Hepatocyte (in vitro differentiated cells): ENCODE measurements around the gene LTB4R2. TPM values are rescaled to one million over a fixed set of nuclear protein-coding genes. Genes with fewer than 3 reads are reported as not detected.

Experiments used
- DNase-seq: peaks from one replicate; pipeline ENCODE4 v3.0.0-alpha.2; 2016; ENCODE audit warnings: low spot score
- H2AFZ ChIP-seq: fragments of 200-600 bp; sonication (generic); 2 replicates; pipeline ENCODE4 v1.6.0; 2016; ENCODE audit warnings: antibody characterized with exemption, mild to moderate bottlenecking
- H3K27ac ChIP-seq: fragments of 200-600 bp; sonication (generic); 2 replicates; pipeline ENCODE4 v1.5.1; 2016; ENCODE audit warnings: mild to moderate bottlenecking
- H3K27me3 ChIP-seq: fragments of 200-600 bp; sonication (generic); 2 replicates; pipeline ENCODE4 v1.6.1; 2016
- H3K36me3 ChIP-seq: fragments of 200-600 bp; sonication (generic); replicated peaks from 2 replicates; pipeline ENCODE4 v1.5.1; 2016; ENCODE audit warnings: low read depth; ENCODE audit not compliant: insufficient read depth
- H3K4me1 ChIP-seq: fragments of 200-600 bp; sonication (generic); 2 replicates; pipeline ENCODE4 v1.5.1; 2016; ENCODE audit warnings: mild to moderate bottlenecking, moderate library complexity; ENCODE audit not compliant: insufficient read depth
- H3K4me2 ChIP-seq: fragments of 200-600 bp; sonication (generic); 2 replicates; pipeline ENCODE4 v1.6.0; 2016
- H3K4me3 ChIP-seq: fragments of 200-600 bp; sonication (generic); 2 replicates; pipeline ENCODE4 v1.5.1; 2016; ENCODE audit warnings: mild to moderate bottlenecking
- H3K79me2 ChIP-seq: fragments of 200-600 bp; sonication (generic); 2 replicates; pipeline ENCODE4 v1.6.0; 2017; ENCODE audit warnings: mild to moderate bottlenecking
- H3K9me2 ChIP-seq: fragments of 200-600 bp; sonication (generic); replicated peaks from 2 replicates; pipeline ENCODE4 v1.6.0; 2017; ENCODE audit warnings: mild to moderate bottlenecking; ENCODE audit not compliant: insufficient read depth
- H3K9me3 ChIP-seq: fragments of 200-600 bp; sonication (generic); 2 replicates; pipeline ENCODE4 v1.5.1; 2016; ENCODE audit warnings: low read depth, mild to moderate bottlenecking
- H4K20me1 ChIP-seq: fragments of 200-600 bp; sonication (generic); 2 replicates; pipeline ENCODE4 v1.6.0; 2016; ENCODE audit warnings: mild to moderate bottlenecking; ENCODE audit not compliant: insufficient read depth, poor library complexity, severe bottlenecking
- EZH2 ChIP-seq: fragments of 200-600 bp; sonication (generic); IDR thresholded peaks from 2 replicates; pipeline ENCODE4 v1.6.1; 2016; ENCODE audit warnings: antibody characterized with exemption, mild to moderate bottlenecking, borderline replicate concordance
- EZH2phosphoT487 ChIP-seq: fragments of 200-600 bp; sonication (generic); IDR thresholded peaks from one replicate; pipeline ENCODE4 v1.6.1; 2018; ENCODE audit warnings: antibody characterized with exemption, mild to moderate bottlenecking, low read depth, moderate library complexity; ENCODE audit not compliant: unreplicated experiment, severe bottlenecking
- WGBS: methylation state at CpG from one replicate; pipeline ENCODE4 v1.1.6; 2016; ENCODE audit warnings: low lambda C conversion rate; ENCODE audit errors: missing lambda C conversion rate; 5-methylcytosine and 5-hydroxymethylcytosine counted together
- polyA plus RNA-seq: library from polyadenylated mRNA; unstranded; fragments of >200 nt; fragmentation: Nextera tagmentation; extraction: Ambion mirVana; gene quantifications from 2 replicates; pipeline ENCODE4 v1.2.1, GENCODE V29; 2016
- total RNA-seq: library from RNA; depleted of rRNA; stranded (reverse); fragments of >200 nt; gene quantifications from 2 replicates; pipeline ENCODE4 v1.2.3, GENCODE V29; 2014
- TF ChIP-seq, protein P1 (sequence below): fragments of 200-600 bp; sonication (generic); IDR thresholded peaks from 2 replicates; pipeline ENCODE4 v1.5.1; 2016; ENCODE audit warnings: antibody characterized with exemption, mild to moderate bottlenecking; ENCODE audit not compliant: poor library complexity

Gene LTB4R2
- total and polyA plus RNA-seq, 2 experiments from 2014 or later = 0.92 to 3.6 TPM

DNA sequence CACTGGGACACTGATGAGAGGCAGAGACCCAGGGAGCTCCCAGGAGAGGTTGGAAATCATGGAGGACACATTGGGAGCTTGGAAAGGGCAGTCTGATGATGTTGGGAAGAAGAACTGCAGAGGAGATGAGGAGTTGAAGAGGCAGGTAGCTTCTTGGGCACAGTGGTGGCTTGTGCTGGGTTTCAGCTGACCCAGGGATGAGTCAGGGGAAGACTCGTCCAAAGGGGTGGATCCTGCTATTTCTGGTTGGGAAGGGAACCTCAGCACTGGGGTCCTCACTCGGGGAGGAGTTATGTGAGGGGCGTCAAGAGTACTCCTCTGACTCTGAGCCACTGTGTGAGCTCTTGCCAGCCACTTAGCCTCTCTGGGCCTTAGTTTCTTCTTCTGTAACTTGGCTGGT lies 13.4 kb downstream of the LTB4R2 start:
- 78% methylated on average over 3 of the region's 3 CpGs for WGBS
- Histone ChIP-seq H3K27me3 (peaks cover 10% of the 10 kb centered on the region), H3K27ac (no peak overlapping the region), H2AFZ (no peak overlapping the region), H3K4me3 (no peak overlapping the region), H3K79me2 (no peaks in the 10 kb centered on the region), H3K36me3 (no peaks in the 10 kb centered on the region), H3K9me3 (no peaks in the 10 kb centered on the region), H4K20me1 (no peaks in the 10 kb centered on the region), H3K4me2 (no peak overlapping the region), H3K9me2 (no peaks in the 10 kb centered on the region), H3K4me1 (no peaks in the 10 kb centered on the region)
- no peak for DNase-seq
- TF ChIP-seq EZH2 = no peak
- TF ChIP-seq, protein P1, sequence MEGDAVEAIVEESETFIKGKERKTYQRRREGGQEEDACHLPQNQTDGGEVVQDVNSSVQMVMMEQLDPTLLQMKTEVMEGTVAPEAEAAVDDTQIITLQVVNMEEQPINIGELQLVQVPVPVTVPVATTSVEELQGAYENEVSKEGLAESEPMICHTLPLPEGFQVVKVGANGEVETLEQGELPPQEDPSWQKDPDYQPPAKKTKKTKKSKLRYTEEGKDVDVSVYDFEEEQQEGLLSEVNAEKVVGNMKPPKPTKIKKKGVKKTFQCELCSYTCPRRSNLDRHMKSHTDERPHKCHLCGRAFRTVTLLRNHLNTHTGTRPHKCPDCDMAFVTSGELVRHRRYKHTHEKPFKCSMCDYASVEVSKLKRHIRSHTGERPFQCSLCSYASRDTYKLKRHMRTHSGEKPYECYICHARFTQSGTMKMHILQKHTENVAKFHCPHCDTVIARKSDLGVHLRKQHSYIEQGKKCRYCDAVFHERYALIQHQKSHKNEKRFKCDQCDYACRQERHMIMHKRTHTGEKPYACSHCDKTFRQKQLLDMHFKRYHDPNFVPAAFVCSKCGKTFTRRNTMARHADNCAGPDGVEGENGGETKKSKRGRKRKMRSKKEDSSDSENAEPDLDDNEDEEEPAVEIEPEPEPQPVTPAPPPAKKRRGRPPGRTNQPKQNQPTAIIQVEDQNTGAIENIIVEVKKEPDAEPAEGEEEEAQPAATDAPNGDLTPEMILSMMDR = no peak
- TF ChIP-seq EZH2phosphoT487 = no peak

DNA sequence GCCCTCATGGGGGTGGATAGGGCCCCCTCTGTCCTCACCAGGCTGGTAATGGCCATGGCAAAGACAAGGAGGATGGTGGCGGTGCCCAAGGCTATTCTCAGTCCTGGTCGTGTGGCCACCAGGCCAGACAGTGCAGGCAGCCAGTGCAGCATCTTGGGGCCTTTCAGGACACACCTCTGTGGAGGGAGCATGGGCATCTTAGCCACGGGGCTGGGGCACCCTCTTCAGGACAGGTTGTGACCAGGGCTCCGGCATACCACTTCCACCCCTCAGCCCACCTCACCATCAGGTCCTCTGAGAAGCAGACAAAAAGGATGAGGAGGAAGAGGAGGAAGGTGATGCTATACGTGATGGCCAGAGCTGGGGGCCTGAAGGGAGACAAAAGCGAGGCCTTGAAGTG lies 14.1 kb downstream of the LTB4R2 start:
- no peak for DNase-seq
- H3K79me2 ChIP-seq = no peaks in the 10 kb centered on the region
- no peaks in the 10 kb centered on the region for H3K9me2 ChIP-seq
- H3K4me1 ChIP-seq = no peaks in the 10 kb centered on the region
- TF ChIP-seq EZH2 (no peak), EZH2phosphoT487 (no peak)
- TF ChIP-seq, protein P1 = no peak
- H3K4me2 ChIP-seq = no peak overlapping the region
- no peak overlapping the region for H3K27ac ChIP-seq
- no peaks in the 10 kb centered on the region for H4K20me1 ChIP-seq
- H3K9me3 ChIP-seq = no peaks in the 10 kb centered on the region
- 86% methylated on average over 6 of the region's 6 CpGs for WGBS
- H2AFZ ChIP-seq = no peak overlapping the region
- no peaks in the 10 kb centered on the region for H3K36me3 ChIP-seq
- peaks cover 10% of the 10 kb centered on the region for H3K27me3 ChIP-seq
- no peak overlapping the region for H3K4me3 ChIP-seq

DNA sequence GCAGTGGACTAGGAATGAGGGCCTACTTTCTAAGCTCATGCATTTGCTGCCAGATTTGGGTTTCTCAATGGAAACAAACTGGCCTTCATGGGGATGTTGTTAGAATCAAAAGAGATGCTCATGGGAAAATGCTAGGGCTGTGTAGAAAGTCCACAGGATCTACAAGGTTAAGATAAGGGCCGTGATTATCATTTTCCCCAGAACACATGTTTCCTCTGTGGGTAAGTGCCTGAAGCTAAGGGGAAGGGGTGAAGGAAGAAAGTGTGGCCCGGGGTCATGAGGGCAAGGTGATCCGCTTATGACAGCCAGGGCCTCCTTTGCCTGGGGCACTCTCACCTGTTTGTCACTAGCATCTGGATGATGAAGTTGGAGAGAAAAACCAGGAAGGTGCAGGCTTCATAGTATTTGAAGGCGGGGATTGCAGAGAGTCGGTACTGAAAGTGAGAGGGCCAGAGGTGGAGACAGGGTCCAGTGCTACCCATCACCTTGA lies 15.1 kb downstream of the LTB4R2 start:
- no peak for DNase-seq
- Histone ChIP-seq H3K9me3 (no peaks in the 10 kb centered on the region), H3K4me2 (no peak overlapping the region), H3K27me3 (no peaks in the 10 kb centered on the region), H2AFZ (no peak overlapping the region), H3K79me2 (no peaks in the 10 kb centered on the region), H3K9me2 (no peaks in the 10 kb centered on the region), H3K4me1 (no peaks in the 10 kb centered on the region), H3K36me3 (no peaks in the 10 kb centered on the region), H3K27ac (no peak overlapping the region), H4K20me1 (no peaks in the 10 kb centered on the region), H3K4me3 (no peak overlapping the region)
- whole genome bisulfite sequencing = 76% methylated on average over 5 of the region's 5 CpGs
- TF ChIP-seq EZH2phosphoT487 (no peak), EZH2 (no peak)
- TF ChIP-seq, protein P1 = no peak

DNA sequence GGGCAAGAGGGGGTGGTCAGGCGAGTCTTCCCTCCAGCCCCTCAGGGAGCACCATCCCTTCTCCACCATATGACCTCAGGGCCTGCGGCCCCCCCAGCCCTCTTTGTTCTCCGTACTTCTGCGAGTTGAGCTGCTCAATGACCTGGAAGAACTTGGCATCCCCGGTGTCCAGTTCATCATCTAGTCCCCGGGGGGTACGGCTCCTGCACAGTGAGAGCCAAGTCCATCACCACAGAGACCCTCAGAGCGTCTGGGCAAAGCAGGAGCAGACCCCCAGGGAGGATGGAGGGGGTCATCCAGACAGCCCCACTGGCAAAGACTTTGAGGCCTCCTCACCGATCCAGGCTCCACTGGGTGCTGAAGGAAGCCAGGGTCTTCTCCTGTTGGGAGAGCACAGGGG lies 16.0 kb downstream of the LTB4R2 start:
- Histone ChIP-seq H3K36me3 (no peaks in the 10 kb centered on the region), H3K4me2 (no peak overlapping the region), H3K4me3 (no peak overlapping the region), H3K27me3 (no peaks in the 10 kb centered on the region), H3K9me3 (no peaks in the 10 kb centered on the region), H3K9me2 (no peaks in the 10 kb centered on the region), H4K20me1 (no peaks in the 10 kb centered on the region), H3K79me2 (no peaks in the 10 kb centered on the region), H3K27ac (no peak overlapping the region), H3K4me1 (no peaks in the 10 kb centered on the region), H2AFZ (no peak overlapping the region)
- TF ChIP-seq EZH2phosphoT487 = no peak
- no peak for TF ChIP-seq EZH2
- TF ChIP-seq, protein P1 = no peak
- no peak for DNase-seq
- WGBS = 84% methylated on average over 9 of the region's 9 CpGs
